ENCODE results near the gene VSIG10L2. TPM values are rescaled to one million over a fixed set of nuclear protein-coding genes. Genes with fewer than 3 reads are reported as not detected.

Gene VSIG10L2
- total RNA-seq, 1 experiment from 2014 or later: not detected

GRCh38 chr11:125959511-125959910 lies 13.7 kb downstream of the VSIG10L2 start:
- Histone ChIP-seq H3K4me2 (ENCODE audit: insufficient read depth, insufficient read length, low read length) (no peak overlapping the region), H2AK5ac (ENCODE audit: insufficient read length, low read length) (no peak overlapping the region), H3K9ac (ENCODE audit: extremely low read depth, insufficient read length, low read length) (no peak overlapping the region), H3K18ac (ENCODE audit: insufficient read length, low read depth, low read length) (no peak overlapping the region), H2BK12ac (ENCODE audit: insufficient read length, low read depth, low read length) (no peak overlapping the region), H2BK5ac (ENCODE audit: insufficient read length, low read length) (no peak overlapping the region), H4K8ac (replicated peaks; ENCODE audit: insufficient read length, low read depth, low read length) (no peak overlapping the region), H2BK20ac (ENCODE audit: low read depth, low read length, poor library complexity, severe bottlenecking) (no peak overlapping the region), H3K14ac (ENCODE audit: insufficient read depth, low read length) (no peak overlapping the region), H3K23ac (ENCODE audit: insufficient read length, low read depth, low read length) (no peak overlapping the region), H2BK120ac (ENCODE audit: low read depth, low read length, poor library complexity, severe bottlenecking) (no peak overlapping the region), H3K4ac (ENCODE audit: low read depth, low read length) (no peak overlapping the region), H3K79me2 (ENCODE audit: insufficient read depth, low read length) (no peaks in the 10 kb centered on the region), H4K91ac (ENCODE audit: insufficient read length, low read depth, low read length) (no peak overlapping the region), H3T11ph (ENCODE audit: low read length) (no peak overlapping the region), H3K4me1 (ENCODE audit: insufficient read depth, low read length) (no peaks in the 10 kb centered on the region), H3K9me3 (ENCODE audit: control insufficient read depth, low read depth, low read length) (no peaks in the 10 kb centered on the region), H2BK15ac (ENCODE audit: low read depth, low read length) (no peak overlapping the region), H3K27me3 (ENCODE audit: insufficient read depth, low read length) (no peaks in the 10 kb centered on the region), H4K20me1 (ENCODE audit: control insufficient read depth, insufficient read depth, insufficient read length) (no peaks in the 10 kb centered on the region), H3K23me2 (ENCODE audit: insufficient read length, low read depth, low read length, poor library complexity, severe bottlenecking) (no peaks in the 10 kb centered on the region), H4K5ac (ENCODE audit: insufficient read length, low read depth, low read length) (no peak overlapping the region), H3K56ac (ENCODE audit: insufficient read length, low read depth, low read length) (no peak overlapping the region), H2AFZ (ENCODE audit: low read length) (no peak overlapping the region), H3K27ac (ENCODE audit: insufficient read length, low read depth, low read length) (no peak overlapping the region), H3K79me1 (ENCODE audit: insufficient read depth, low read depth, low read length, poor library complexity, severe bottlenecking) (no peaks in the 10 kb centered on the region)
- TF ChIP-seq, protein P1, sequence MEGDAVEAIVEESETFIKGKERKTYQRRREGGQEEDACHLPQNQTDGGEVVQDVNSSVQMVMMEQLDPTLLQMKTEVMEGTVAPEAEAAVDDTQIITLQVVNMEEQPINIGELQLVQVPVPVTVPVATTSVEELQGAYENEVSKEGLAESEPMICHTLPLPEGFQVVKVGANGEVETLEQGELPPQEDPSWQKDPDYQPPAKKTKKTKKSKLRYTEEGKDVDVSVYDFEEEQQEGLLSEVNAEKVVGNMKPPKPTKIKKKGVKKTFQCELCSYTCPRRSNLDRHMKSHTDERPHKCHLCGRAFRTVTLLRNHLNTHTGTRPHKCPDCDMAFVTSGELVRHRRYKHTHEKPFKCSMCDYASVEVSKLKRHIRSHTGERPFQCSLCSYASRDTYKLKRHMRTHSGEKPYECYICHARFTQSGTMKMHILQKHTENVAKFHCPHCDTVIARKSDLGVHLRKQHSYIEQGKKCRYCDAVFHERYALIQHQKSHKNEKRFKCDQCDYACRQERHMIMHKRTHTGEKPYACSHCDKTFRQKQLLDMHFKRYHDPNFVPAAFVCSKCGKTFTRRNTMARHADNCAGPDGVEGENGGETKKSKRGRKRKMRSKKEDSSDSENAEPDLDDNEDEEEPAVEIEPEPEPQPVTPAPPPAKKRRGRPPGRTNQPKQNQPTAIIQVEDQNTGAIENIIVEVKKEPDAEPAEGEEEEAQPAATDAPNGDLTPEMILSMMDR (conservative IDR thresholded peaks at IDR 0.05): no peak
- Mint-ChIP-seq H3K27me3 (ENCODE audit: low read depth) (no peaks in the 10 kb centered on the region), H3K36me3 (ENCODE audit: insufficient read depth in 1 of 3, low read depth in 3 of 3) (peaks cover 17 to 46% (median 19%) of the 10 kb centered on the region in 3 experiments), H3K27ac (peak overlapping the region in 1 of 3 experiments; percentile 55; a peak in 1 of 7 replicates), H3K4me1 (peaks cover 7 to 12% of the 10 kb centered on the region in 2 experiments), H3K4me3 (no peak overlapping the region), H3K9me3 (peaks cover 7 to 12% of the 10 kb centered on the region in 2 experiments; a peak in 4 of 5 replicates)
- no CpG with 5 or more reads among the region's 6 CpGs for WGBS (ENCODE audit: extremely low coverage, insufficient read length, low lambda C conversion rate)
- DNase-seq: no peak

Measured in H9 (cell line).